ENCODE results near the gene COPB2.

The COPB2 gene

GRCh38 chr3:139307601-139308555, 81.6 kb downstream of the COPB2 start:
- no peak for DNase-seq (ENCODE audit: low spot score)

Measured in NAMALWA (cell line).